Liver (tissue), 3 donors: ENCODE results near the gene ARID4A.
"Not testable (repeated sequence)": the region's sequence is repeated elsewhere in the genome, so short reads cannot be mapped to it uniquely, and the experiment has no call there.

ENCODE experiments used
- EGR1 ChIP-seq, 2 donors: IDR thresholded peaks; 2 replicates each; pipeline ENCODE4 v1.6.1; 2016 to 2018; ENCODE audit warnings: antibody characterized with exemption in 2 of 2, low read depth in 2 of 2
- HNF4A ChIP-seq, 2 donors: conservative IDR thresholded peaks; 2 replicates each; pipeline ENCODE4 v1.6.1; 2016; ENCODE audit warnings: antibody characterized with exemption in 2 of 2, mild to moderate bottlenecking in 2 of 2
- RAD21 ChIP-seq, 2 donors: IDR thresholded peaks; 2 replicates each; pipeline ENCODE4 v1.6.1; 2016; ENCODE audit warnings: antibody characterized with exemption in 2 of 2, mild to moderate bottlenecking in 2 of 2
- RXRA ChIP-seq, 2 donors: IDR thresholded peaks; 2 replicates each; pipeline ENCODE4 v1.6.1; 2017 to 2018; ENCODE audit warnings: antibody characterized with exemption in 2 of 2, mild to moderate bottlenecking in 1 of 2
- SP1 ChIP-seq: IDR thresholded peaks from 2 replicates; pipeline ENCODE4 v1.6.1; 2018; ENCODE audit warnings: antibody characterized with exemption, mild to moderate bottlenecking
- TAF1 ChIP-seq: conservative IDR thresholded peaks from 2 replicates; pipeline ENCODE4 v1.6.1; 2016; ENCODE audit warnings: antibody characterized with exemption, mild to moderate bottlenecking
- TF ChIP-seq, protein P1 (sequence below): fragments of 150-350 bp; IDR thresholded peaks from 2 replicates; pipeline ENCODE4 v1.5.1; 2017; ENCODE audit warnings: improper control_type of control experiment, low read depth, low read length; ENCODE audit not compliant: missing input control
- TF ChIP-seq, protein P2 (sequence below): IDR thresholded peaks from 2 replicates; pipeline ENCODE4 v1.6.1; 2016; ENCODE audit warnings: antibody characterized with exemption
- donor health status: healthy.
- donor health status: healthy.

DNA sequence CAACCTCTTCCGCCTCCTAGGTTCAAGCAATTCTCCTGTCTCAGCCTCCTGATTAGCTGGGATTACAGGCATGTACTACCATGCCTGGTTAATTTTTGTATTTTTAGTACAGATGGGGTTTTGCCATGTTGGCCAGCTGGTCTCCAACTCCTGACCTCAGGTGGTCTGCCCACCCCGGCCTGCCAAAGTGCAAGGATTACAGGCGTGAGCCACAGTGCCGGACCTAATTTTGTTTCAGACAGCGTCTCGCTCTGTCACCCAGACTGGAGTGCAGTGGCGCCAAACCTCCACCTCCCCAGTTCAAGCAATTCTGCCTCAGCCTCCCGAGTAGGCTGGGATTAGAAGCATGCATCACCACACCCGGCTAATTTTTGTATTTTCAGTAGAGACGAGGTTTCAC is 36.4 kb upstream of the ARID4A start:
- TF ChIP-seq, protein P1, sequence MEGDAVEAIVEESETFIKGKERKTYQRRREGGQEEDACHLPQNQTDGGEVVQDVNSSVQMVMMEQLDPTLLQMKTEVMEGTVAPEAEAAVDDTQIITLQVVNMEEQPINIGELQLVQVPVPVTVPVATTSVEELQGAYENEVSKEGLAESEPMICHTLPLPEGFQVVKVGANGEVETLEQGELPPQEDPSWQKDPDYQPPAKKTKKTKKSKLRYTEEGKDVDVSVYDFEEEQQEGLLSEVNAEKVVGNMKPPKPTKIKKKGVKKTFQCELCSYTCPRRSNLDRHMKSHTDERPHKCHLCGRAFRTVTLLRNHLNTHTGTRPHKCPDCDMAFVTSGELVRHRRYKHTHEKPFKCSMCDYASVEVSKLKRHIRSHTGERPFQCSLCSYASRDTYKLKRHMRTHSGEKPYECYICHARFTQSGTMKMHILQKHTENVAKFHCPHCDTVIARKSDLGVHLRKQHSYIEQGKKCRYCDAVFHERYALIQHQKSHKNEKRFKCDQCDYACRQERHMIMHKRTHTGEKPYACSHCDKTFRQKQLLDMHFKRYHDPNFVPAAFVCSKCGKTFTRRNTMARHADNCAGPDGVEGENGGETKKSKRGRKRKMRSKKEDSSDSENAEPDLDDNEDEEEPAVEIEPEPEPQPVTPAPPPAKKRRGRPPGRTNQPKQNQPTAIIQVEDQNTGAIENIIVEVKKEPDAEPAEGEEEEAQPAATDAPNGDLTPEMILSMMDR, result not testable (repeated sequence)
- TF ChIP-seq HNF4A (conservative IDR thresholded peaks at IDR 0.05); RXRA (IDR thresholded peaks at IDR 0.05); RAD21 (IDR thresholded peaks at IDR 0.05); EGR1 (IDR thresholded peaks at IDR 0.05; ENCODE audit: low read depth in 2 of 2); SP1; TAF1: not testable (repeated sequence)
- TF ChIP-seq, protein P2, sequence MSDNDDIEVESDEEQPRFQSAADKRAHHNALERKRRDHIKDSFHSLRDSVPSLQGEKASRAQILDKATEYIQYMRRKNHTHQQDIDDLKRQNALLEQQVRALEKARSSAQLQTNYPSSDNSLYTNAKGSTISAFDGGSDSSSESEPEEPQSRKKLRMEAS, result not testable (repeated sequence)
